Activated naive CD4-positive, alpha-beta T cell treated with anti-CD3 and anti-CD28 coated beads, Interleukin-2, amount 10 ng/mL, durations not matched to agents 7 days and 5 days (primary cell): ENCODE results near the gene SPHK1.
"Not testable (repeated sequence)": the region's sequence is repeated elsewhere in the genome, so short reads cannot be mapped to it uniquely, and the experiment has no call there.

Source experiments
- CTCF ChIA-PET: fragments of 350-600 bp; sonication (Branson Sonifier 250); formaldehyde crosslinking; loops from one replicate; lab custom pipeline; 2021; ENCODE audit warnings: antibody characterized with exemption; lab: Charles Lee
- DNase-seq: peaks from one replicate; pipeline ENCODE4 v3.0.0-alpha.2; 2020
- H3K27ac Mint-ChIP-seq: one replicate; pipeline ENCODE4 v1.8.0; 2021; ENCODE audit warnings: mild to moderate bottlenecking, moderate library complexity, mixed read lengths
- H3K27me3 Mint-ChIP-seq: one replicate; pipeline ENCODE4 v1.8.0; 2021; ENCODE audit warnings: mild to moderate bottlenecking, mixed read lengths
- H3K36me3 Mint-ChIP-seq: one replicate; pipeline ENCODE4 v1.8.0; 2021; ENCODE audit warnings: mixed read lengths
- H3K4me1 Mint-ChIP-seq: one replicate; pipeline ENCODE4 v1.8.0; 2021; ENCODE audit warnings: mixed read lengths
- H3K4me3 Mint-ChIP-seq: one replicate; pipeline ENCODE4 v1.8.0; 2021; ENCODE audit warnings: mild to moderate bottlenecking, moderate library complexity, mixed read lengths
- H3K9me3 Mint-ChIP-seq: one replicate; pipeline ENCODE4 v1.8.0; 2021; ENCODE audit warnings: mixed read lengths

SPHK1 gene

DNA sequence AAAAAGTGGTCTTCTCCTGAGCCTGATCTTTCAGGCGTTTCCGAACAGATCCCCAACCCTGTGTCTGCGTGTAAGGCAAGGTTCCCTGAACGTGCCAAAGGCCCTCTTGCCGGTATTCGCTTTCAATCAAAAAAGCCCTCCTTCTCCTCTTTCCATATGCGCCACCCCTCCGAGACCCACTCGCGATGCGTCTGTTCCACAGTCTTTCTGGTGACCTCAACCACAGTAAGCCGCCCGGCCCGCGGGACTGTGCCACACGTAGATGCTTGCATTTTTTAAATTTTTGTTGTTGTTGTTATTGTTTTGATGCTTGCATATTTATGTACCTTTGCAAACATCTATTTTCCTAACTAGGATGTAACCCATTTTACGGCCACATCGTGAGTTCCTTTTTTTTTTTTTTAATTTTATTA lies 30.1 kb upstream of the SPHK1 start:
- Mint-ChIP-seq H3K27ac (peak overlapping the region; percentile 97), H3K9me3 (no peaks in the 10 kb centered on the region), H3K4me1 (peaks cover 33% of the 10 kb centered on the region), H3K4me3 (peak overlapping the region; percentile 87), H3K36me3 (peaks cover 9% of the 10 kb centered on the region), H3K27me3 (peaks cover 23% of the 10 kb centered on the region)
- no peak for DNase-seq
- CTCF ChIA-PET = interaction anchor here (1.1 to 2.9 kb wide), 3 partner anchors 31 to 74 kb away, joined by 3 to 23 read pairs (median 8); partner anchors contain the start of gene SPHK1

DNA sequence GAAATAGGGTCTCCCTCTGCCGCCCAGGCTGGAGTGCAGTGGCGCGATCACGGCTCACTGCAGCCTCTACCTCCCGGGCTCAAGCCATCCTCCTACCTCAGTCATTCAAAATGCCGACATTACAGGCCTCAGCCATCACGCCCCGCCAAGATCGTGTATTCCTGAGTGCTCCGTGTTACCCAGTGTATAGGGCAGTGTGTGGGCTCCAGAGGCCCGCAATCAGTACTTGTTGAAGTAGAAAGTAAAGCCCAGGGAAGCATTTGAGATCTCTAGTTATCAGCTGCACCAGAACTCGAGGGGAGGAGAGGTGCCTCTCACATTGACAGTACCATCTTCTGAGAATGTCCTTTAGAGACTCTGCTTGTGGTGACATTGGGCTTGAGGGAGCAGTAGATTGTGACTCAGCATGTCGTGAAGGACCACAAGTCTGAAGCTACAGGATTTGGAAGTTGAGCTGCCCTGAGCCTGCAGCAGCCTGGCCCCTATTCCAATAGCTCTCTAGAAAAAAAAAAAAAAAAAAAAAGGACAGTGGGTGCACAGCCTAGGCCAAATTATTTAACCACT lies 29.6 kb upstream of the SPHK1 start:
- Mint-ChIP-seq H3K9me3 (no peaks in the 10 kb centered on the region), H3K4me1 (peaks cover 33% of the 10 kb centered on the region), H3K36me3 (peaks cover 9% of the 10 kb centered on the region), H3K27me3 (peaks cover 26% of the 10 kb centered on the region), H3K27ac (peak overlapping the region; percentile 97), H3K4me3 (peak overlapping the region; percentile 87)
- CTCF ChIA-PET = interaction anchor here (1.0 to 1.5 kb wide), 2 partner anchors 31 to 42 kb away, joined by 4 read pairs; no protein-coding TSS in a partner anchor
- no peak for DNase-seq

DNA sequence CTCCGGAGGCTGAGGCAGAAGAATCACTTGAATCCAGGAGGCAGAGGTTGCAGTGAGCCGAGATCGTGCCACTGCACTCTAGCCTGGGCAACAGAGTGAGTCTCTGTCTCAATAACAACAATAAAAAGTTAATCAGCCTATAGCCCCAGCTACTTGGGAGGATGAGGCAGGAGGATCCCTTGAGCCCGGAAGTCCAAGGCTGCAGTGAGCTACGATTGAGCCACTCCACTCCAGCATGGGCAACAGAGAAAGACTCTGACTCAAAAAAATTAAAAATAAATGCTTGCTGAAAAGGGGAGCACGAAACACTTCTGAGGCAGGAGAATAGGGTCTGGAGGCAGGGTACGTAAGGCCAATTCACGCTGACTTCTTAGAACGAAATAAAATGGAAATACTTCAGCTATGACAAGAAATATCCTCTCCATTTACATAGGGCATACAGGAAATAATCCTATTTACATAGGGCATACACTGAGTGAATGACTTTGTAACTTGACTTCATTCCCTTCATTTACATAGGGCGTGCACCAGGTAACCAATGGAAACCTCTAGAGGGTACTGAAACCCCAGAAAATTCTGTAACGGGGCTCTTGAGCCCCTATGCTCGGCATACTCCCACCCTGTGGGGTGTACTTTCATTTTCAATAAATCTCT lies 27.5 kb upstream of the SPHK1 start:
- H3K36me3 Mint-ChIP-seq = peaks cover 4% of the 10 kb centered on the region
- H3K9me3 Mint-ChIP-seq = no peaks in the 10 kb centered on the region
- H3K27ac Mint-ChIP-seq = no peak overlapping the region
- peaks cover 41% of the 10 kb centered on the region for H3K27me3 Mint-ChIP-seq
- no peak overlapping the region for H3K4me3 Mint-ChIP-seq
- CTCF ChIA-PET = interaction anchor here (1.3 kb wide), 1 partner anchor 29 kb away, joined by 6 read pairs; no protein-coding TSS in a partner anchor
- DNase-seq = no peak
- peaks cover 24% of the 10 kb centered on the region for H3K4me1 Mint-ChIP-seq

DNA sequence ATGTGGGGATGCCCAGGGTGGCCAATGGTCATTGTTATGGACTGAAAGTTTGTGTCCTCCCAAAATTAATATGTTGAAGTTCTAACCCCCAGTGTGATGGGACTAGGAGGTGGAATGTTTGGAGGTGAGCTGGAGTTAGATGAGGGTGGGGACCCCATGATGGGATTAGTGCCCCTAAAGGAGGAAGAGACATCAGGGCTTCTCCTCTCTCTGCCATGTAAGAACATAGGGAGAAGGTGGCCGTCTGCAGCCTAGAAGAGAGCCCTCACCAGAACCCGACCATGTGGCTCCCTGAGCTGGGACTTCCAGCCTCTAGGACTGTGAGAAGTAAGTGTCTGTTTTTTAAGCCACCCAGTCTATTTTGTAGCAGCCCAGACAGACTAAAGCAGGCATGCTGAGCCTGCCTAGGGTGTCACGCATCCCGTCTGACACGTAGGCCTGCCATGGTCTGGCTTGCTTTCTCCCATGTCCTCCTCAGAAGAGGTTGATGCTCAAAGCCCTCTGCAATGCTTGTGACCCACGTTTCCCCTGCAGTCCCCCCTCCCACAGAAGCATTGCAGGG lies 26.7 kb upstream of the SPHK1 start:
- Mint-ChIP-seq H3K27ac (no peak overlapping the region), H3K36me3 (peaks cover 2% of the 10 kb centered on the region), H3K4me3 (no peak overlapping the region), H3K27me3 (peaks cover 46% of the 10 kb centered on the region), H3K4me1 (peaks cover 19% of the 10 kb centered on the region), H3K9me3 (no peaks in the 10 kb centered on the region)
- CTCF ChIA-PET = interaction anchor here (1.3 kb wide), 1 partner anchor 28 kb away, joined by 6 read pairs; no protein-coding TSS in a partner anchor
- no peak for DNase-seq

DNA sequence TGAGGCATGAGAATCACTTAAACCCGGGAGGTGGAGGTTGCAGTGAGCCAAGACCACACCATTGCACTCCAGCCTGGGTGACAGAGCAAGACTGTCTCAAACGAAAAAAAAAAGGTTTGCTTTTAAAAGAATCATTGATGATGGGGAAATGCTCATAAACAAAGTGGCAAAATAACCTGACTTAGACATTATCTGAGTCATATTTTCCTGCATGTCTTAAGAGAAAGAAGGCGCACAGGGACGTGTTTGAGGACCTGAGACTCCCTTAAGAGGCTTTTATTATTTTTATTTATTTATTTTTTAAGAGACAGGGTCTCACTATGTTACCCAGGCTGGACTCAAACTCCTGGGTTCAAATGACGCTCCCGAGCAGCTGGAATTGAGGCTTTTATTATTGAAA lies 25.0 kb upstream of the SPHK1 start:
- H3K27ac Mint-ChIP-seq = no peak overlapping the region
- peaks cover 11% of the 10 kb centered on the region for H3K4me1 Mint-ChIP-seq
- H3K4me3 Mint-ChIP-seq = no peak overlapping the region
- no peaks in the 10 kb centered on the region for H3K36me3 Mint-ChIP-seq
- H3K27me3 Mint-ChIP-seq = peaks cover 46% of the 10 kb centered on the region
- CTCF ChIA-PET = no interaction called here
- no peak for DNase-seq
- no peaks in the 10 kb centered on the region for H3K9me3 Mint-ChIP-seq

DNA sequence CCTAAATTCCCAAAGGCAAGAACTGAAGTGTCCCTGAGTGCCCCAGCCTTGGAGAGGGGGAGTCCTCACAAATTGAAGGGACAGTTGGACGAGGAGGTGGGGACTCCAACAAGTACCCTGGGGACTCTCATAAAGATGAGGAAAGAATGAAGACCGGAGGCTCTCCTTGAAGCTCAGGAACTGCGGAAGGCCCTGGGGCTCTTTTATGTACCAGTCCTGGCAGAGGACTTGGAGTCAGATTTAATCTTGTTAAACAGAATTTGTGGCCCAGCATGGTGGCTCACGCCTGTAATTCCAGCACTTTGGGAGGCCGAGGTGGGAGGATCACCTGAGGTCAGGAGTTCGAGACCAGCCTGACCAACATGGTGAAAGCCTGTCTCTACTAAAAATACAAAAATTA lies 24.6 kb upstream of the SPHK1 start:
- not testable (repeated sequence) for H3K27ac Mint-ChIP-seq
- CTCF ChIA-PET = interaction anchor here (0.8 kb wide), 1 partner anchor 38 kb away, joined by 3 read pairs; no protein-coding TSS in a partner anchor

DNA sequence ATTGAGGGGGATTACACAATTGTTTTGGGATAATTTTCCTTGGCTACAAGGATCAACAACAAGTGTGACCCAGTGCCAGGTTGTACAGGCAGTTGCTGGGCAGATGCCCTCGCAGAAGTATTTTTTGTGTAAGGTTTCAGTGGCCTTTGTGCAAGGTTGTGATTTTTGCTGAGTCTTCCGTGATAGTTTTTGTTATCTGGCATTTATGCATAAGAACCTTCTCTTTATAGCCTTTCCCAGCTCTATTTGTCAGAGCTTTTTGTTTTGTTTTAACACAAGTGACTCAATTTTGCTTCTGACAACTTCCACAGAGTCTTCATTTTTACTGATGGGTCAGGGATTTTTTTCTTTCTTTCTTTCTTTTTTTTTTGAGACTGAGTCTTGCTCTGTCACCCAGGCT lies 23.9 kb upstream of the SPHK1 start:
- H3K4me3 Mint-ChIP-seq = no peak overlapping the region
- CTCF ChIA-PET = interaction anchor here (0.8 kb wide), 1 partner anchor 37 kb away, joined by 3 read pairs; no protein-coding TSS in a partner anchor
- H3K4me1 Mint-ChIP-seq = peaks cover 5% of the 10 kb centered on the region
- H3K9me3 Mint-ChIP-seq = no peaks in the 10 kb centered on the region
- H3K36me3 Mint-ChIP-seq = no peaks in the 10 kb centered on the region
- H3K27me3 Mint-ChIP-seq = peaks cover 48% of the 10 kb centered on the region
- no peak overlapping the region for H3K27ac Mint-ChIP-seq
- DNase-seq = no peak

More for the DNA sequence above, 24.6 kb upstream of the SPHK1 start:
- not testable (repeated sequence) for H3K4me3 Mint-ChIP-seq, DNase-seq, H3K4me1 Mint-ChIP-seq, H3K9me3 Mint-ChIP-seq, H3K36me3 Mint-ChIP-seq
- H3K27me3 Mint-ChIP-seq = peaks cover 46% of the 10 kb centered on the region

DNA sequence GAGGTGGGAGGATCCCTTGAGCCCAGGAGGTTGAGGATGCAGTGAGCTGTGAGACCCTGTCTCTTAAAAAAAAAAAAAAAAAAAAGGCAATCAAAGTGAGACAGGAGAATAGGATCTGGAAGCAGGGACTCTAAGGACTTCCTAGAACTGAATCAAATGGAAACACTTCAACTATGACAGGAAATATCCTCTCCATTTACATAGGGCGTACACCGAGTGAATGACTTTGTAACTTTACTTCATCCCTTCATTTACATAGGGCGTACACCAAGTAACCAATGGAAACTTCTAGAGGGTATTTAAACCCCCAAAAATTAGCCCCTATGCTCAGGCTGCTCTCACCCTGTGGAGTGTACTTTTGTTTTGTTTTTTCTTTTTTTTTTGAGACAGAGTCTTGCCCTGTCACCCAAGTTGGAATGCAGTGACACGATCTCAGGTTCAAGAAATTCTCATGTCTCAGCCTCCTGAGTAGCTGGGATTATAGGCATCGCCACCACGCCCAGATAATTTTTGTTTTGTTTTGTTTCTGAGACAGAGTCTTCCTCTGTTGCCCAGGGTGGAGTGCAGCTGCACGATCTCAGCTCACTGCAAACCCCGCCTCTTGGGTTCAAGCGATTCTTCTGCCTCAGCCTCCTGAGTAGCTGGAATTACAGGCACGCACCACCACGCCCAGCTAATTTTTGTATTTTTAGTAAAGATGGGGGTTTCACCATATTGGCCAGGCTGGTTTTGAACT lies 21.1 kb upstream of the SPHK1 start:
- CTCF ChIA-PET = interaction anchor here (0.6 to 1.0 kb wide), 2 partner anchors 45 to 763 kb away, joined by 3 read pairs; no protein-coding TSS in a partner anchor
- DNase-seq = no peak
- no peak overlapping the region for H3K4me3 Mint-ChIP-seq
- H3K27me3 Mint-ChIP-seq = peaks cover 49% of the 10 kb centered on the region
- no peak overlapping the region for H3K27ac Mint-ChIP-seq
- no peaks in the 10 kb centered on the region for H3K4me1 Mint-ChIP-seq
- H3K36me3 Mint-ChIP-seq = no peaks in the 10 kb centered on the region
- H3K9me3 Mint-ChIP-seq = no peaks in the 10 kb centered on the region

DNA sequence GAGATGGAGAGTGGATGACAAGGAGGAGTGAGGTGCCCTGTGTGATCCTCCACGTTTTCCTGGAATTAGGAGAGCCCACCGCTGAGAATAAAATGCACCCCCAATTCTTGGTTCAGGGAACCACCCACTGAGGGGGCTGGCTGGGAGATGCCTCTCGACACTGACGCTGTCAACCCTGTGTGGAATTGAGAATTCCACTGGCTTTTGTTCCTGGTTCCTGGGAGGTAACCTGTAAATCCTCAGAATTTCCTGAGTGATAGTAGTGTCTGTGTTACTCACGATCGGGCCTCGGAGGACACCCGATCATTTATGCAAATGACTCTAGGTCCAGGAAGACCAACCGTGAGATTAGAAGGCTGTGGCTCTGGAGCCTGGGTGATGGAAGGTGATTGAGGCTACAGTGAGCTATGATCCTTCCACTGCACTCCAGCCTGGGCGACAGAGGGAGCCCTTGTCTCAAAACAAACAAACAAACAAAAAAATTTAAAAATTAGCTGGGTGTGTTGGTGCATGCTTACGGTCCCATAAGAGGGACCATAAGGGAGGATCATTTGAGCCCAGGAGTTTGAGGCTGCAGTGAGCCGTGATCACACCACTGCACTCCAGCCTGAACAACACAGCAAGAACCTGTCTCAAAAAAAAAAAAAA lies 19.0 kb upstream of the SPHK1 start:
- Mint-ChIP-seq H3K9me3 (no peaks in the 10 kb centered on the region), H3K27me3 (peaks cover 40% of the 10 kb centered on the region), H3K36me3 (no peaks in the 10 kb centered on the region), H3K4me3 (no peak overlapping the region), H3K27ac (no peak overlapping the region), H3K4me1 (no peaks in the 10 kb centered on the region)
- CTCF ChIA-PET = interaction anchor here (0.6 to 1.9 kb wide), 4 partner anchors 20 to 61 kb away, joined by 3 to 9 read pairs (median 3); no protein-coding TSS in a partner anchor
- no peak for DNase-seq

DNA sequence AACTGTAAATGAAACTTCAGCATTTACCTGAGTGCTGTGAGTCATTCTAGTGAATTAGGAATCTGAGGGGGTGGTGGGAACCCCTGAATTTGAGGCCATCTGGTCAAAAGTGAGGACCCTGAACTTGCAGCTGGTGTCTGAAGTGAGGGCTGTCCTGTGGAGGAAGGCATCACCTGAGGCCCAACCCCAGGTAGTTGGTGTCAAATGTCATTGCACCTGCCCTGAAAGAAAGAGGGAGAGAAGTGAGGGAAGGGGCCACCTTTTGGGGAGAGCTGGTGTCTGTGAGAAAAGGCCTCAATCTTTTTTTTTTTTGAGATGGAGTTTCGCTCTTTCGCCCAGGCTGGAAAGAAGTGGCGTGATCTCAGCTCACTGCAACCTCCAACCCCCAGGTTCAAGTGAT lies 18.2 kb upstream of the SPHK1 start:
- Mint-ChIP-seq H3K4me3 (no peak overlapping the region), H3K36me3 (no peaks in the 10 kb centered on the region)

DNA sequence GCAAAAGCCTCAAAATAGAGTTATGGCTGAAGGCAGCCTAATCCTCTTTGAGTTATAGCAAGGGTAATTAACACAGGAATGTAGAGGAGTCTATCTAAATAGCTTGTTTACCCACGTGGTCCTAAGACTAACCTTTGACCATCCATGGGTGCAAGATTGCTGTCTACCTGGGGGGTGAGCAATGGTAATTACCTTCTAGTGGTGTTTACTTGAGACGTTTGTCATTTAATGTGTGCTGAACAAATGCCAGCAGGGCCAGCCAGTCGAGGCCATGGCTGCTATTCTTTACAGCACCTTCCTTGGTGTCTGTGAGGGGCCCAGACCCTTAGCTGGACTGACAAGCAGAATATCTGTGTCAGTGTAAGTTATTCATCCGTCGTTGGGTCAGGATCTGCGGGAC lies 16.8 kb upstream of the SPHK1 start:
- CTCF ChIA-PET = no interaction called here

More for the DNA sequence above, 18.2 kb upstream of the SPHK1 start:
- Mint-ChIP-seq H3K9me3 (no peaks in the 10 kb centered on the region), H3K27me3 (peaks cover 36% of the 10 kb centered on the region), H3K27ac (no peak overlapping the region), H3K4me1 (no peaks in the 10 kb centered on the region)
- no peak for DNase-seq
- CTCF ChIA-PET = interaction anchor here (1.0 to 1.9 kb wide), 3 partner anchors 19 to 48 kb away, joined by 3 to 9 read pairs (median 3); no protein-coding TSS in a partner anchor

DNA sequence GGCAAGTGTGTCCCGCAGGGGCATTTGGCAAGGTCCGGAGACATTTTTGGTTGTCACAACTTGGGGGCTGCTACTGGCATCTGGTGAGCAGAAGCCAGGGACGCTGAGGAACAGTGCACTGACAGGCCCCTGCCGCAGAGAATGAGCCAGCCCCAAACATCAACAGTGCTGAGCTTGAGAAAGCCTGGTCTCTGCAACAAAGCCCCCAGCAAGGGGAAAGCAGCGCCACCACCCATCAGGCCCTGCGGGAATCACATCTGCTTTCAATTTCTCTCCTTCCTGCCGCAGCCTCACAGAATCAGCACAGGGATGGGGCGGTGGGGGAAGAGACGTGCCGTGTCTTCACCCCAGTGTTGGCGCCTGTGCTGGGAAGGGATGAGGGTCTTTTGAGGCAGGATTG lies 15.9 kb upstream of the SPHK1 start:
- no peak overlapping the region for H3K4me3 Mint-ChIP-seq
- no peaks in the 10 kb centered on the region for H3K4me1 Mint-ChIP-seq
- no peaks in the 10 kb centered on the region for H3K9me3 Mint-ChIP-seq
- peaks cover 31% of the 10 kb centered on the region for H3K27me3 Mint-ChIP-seq
- H3K36me3 Mint-ChIP-seq = no peaks in the 10 kb centered on the region
- CTCF ChIA-PET = interaction anchor here (1.1 to 3.5 kb wide), 2 partner anchors 17 to 29 kb away, joined by 3 to 20 read pairs; no protein-coding TSS in a partner anchor
- no peak for DNase-seq
- H3K27ac Mint-ChIP-seq = no peak overlapping the region

More for the DNA sequence above, 16.8 kb upstream of the SPHK1 start:
- no peak for DNase-seq
- no peaks in the 10 kb centered on the region for H3K4me1 Mint-ChIP-seq
- no peak overlapping the region for H3K4me3 Mint-ChIP-seq
- H3K36me3 Mint-ChIP-seq = no peaks in the 10 kb centered on the region
- no peaks in the 10 kb centered on the region for H3K9me3 Mint-ChIP-seq
- H3K27ac Mint-ChIP-seq = no peak overlapping the region
- H3K27me3 Mint-ChIP-seq = peaks cover 29% of the 10 kb centered on the region

DNA sequence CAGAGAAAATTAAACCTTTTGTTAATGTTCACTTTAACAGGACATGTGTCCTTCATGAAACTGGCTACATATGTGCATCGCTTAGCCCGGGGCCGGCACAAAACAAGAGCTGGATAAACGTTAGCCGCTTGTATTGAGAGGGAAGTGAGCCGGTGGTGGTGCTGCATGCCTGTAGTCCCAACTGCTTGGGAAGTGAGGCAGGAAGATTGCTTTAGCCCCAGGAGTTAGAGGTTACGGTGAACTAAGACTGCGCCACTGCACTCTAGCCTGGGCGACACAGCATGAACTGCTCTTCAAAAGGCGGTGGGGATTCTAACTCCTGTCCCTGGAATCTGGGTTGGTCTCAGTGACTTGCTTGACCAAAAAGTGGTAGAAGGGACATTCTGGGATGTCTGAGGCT lies 15.0 kb upstream of the SPHK1 start:
- Mint-ChIP-seq H3K36me3 (no peaks in the 10 kb centered on the region), H3K4me1 (no peaks in the 10 kb centered on the region), H3K27me3 (peaks cover 38% of the 10 kb centered on the region), H3K27ac (no peak overlapping the region), H3K4me3 (no peak overlapping the region), H3K9me3 (no peaks in the 10 kb centered on the region)
- DNase-seq = no peak
- CTCF ChIA-PET = interaction anchor here (1.1 to 3.5 kb wide), 3 partner anchors 12 to 28 kb away, joined by 3 to 20 read pairs (median 4); no protein-coding TSS in a partner anchor
